Liver (tissue), 9 donors: ENCODE data around the gene TUBGCP6. TPM values are rescaled to one million over a fixed set of nuclear protein-coding genes. Genes with fewer than 3 reads are reported as not detected.

Source experiments
- DNase-seq: peaks from one replicate; pipeline ENCODE4 v3.0.0-alpha.2; 2017; ENCODE audit warnings: low spot score
- H3K27ac ChIP-seq, 2 donors: one replicate each; pipeline ENCODE4 v1.7.0; 2013; ENCODE audit warnings: inconsistent platforms in 2 of 2, low read length in 2 of 2, control low read depth in 1 of 2, low read depth in 1 of 2, mild to moderate bottlenecking in 1 of 2
- H3K27me3 ChIP-seq, 4 donors: one replicate each; pipeline versions ENCODE4 v1.6.1 to v1.7.0; 2013; ENCODE audit warnings: low read length in 3 of 4, inconsistent platforms in 1 of 4, mild to moderate bottlenecking in 1 of 4, moderate library complexity in 1 of 4; ENCODE audit not compliant: control insufficient read depth in 4 of 4, insufficient read depth in 4 of 4
- H3K36me3 ChIP-seq, 4 donors: one replicate each; pipeline versions ENCODE4 v1.6.1 to v1.7.0; 2013; ENCODE audit warnings: low read length in 3 of 4, mild to moderate bottlenecking in 3 of 4, low read depth in 1 of 4, moderate library complexity in 1 of 4; ENCODE audit not compliant: control insufficient read depth in 4 of 4, insufficient read depth in 3 of 4
- H3K4me1 ChIP-seq, 4 donors: one replicate each; pipeline versions ENCODE4 v1.6.1 to v1.7.0; 2013; ENCODE audit warnings: low read length in 3 of 4, mild to moderate bottlenecking in 3 of 4, moderate library complexity in 1 of 4; ENCODE audit not compliant: control insufficient read depth in 4 of 4, insufficient read depth in 4 of 4
- H3K4me3 ChIP-seq, 3 donors: one replicate each; pipeline versions ENCODE4 v1.6.1 to v1.7.0; 2013; ENCODE audit warnings: low read length in 3 of 3, control low read depth in 1 of 3, low read depth in 1 of 3, mild to moderate bottlenecking in 1 of 3
- H3K9ac ChIP-seq, 2 donors: one replicate each; pipeline ENCODE4 v1.7.0; 2013; ENCODE audit warnings: low read length in 2 of 2, mild to moderate bottlenecking in 2 of 2, moderate library complexity in 2 of 2, control low read depth in 1 of 2, low read depth in 1 of 2
- H3K9me3 ChIP-seq, 4 donors: one replicate each; pipeline versions ENCODE4 v1.6.1 to v1.7.0; 2013; ENCODE audit warnings: low read length in 3 of 4; ENCODE audit not compliant: control insufficient read depth in 4 of 4
- CTCF ChIP-seq: fragments of 150-350 bp; IDR thresholded peaks from 2 replicates; pipeline ENCODE4 v1.5.1; 2017; ENCODE audit warnings: improper control_type of control experiment, low read depth, low read length; ENCODE audit not compliant: missing input control
- EGR1 ChIP-seq, 2 donors: IDR thresholded peaks; 2 replicates each; pipeline ENCODE4 v1.6.1; 2016 to 2018; ENCODE audit warnings: antibody characterized with exemption in 2 of 2, low read depth in 2 of 2
- FOXA1 ChIP-seq: IDR thresholded peaks from 2 replicates; pipeline ENCODE4 v1.6.1; 2016; ENCODE audit warnings: antibody characterized with exemption
- FOXA2 ChIP-seq: IDR thresholded peaks from 2 replicates; pipeline ENCODE4 v1.6.1; 2016; ENCODE audit warnings: antibody characterized with exemption
- GABPA ChIP-seq, 2 donors: IDR thresholded peaks in 1 of 2; conservative IDR thresholded peaks in 1 of 2; 2 replicates each; pipeline ENCODE4 v1.6.1; 2016; ENCODE audit warnings: antibody characterized with exemption in 2 of 2, mild to moderate bottlenecking in 1 of 2, moderate library complexity in 1 of 2
- HNF4A ChIP-seq, 2 donors: conservative IDR thresholded peaks; 2 replicates each; pipeline ENCODE4 v1.6.1; 2016; ENCODE audit warnings: antibody characterized with exemption in 2 of 2, mild to moderate bottlenecking in 2 of 2
- HNF4G ChIP-seq: IDR thresholded peaks from 2 replicates; pipeline ENCODE4 v1.6.1; 2016; ENCODE audit warnings: antibody characterized with exemption
- JUND ChIP-seq, 2 donors: IDR thresholded peaks; 2 replicates each; pipeline ENCODE4 v1.6.1; 2016; ENCODE audit warnings: antibody characterized with exemption in 2 of 2
- NR2F2 ChIP-seq: IDR thresholded peaks from 2 replicates; pipeline ENCODE4 v1.6.1; 2016; ENCODE audit warnings: antibody characterized with exemption
- RAD21 ChIP-seq, 2 donors: IDR thresholded peaks; 2 replicates each; pipeline ENCODE4 v1.6.1; 2016; ENCODE audit warnings: antibody characterized with exemption in 2 of 2, mild to moderate bottlenecking in 2 of 2
- REST ChIP-seq: IDR thresholded peaks from 2 replicates; pipeline ENCODE4 v1.6.1; 2016; ENCODE audit warnings: antibody characterized with exemption, mild to moderate bottlenecking
- RXRA ChIP-seq, 2 donors: IDR thresholded peaks; 2 replicates each; pipeline ENCODE4 v1.6.1; 2017 to 2018; ENCODE audit warnings: antibody characterized with exemption in 2 of 2, mild to moderate bottlenecking in 1 of 2
- SP1 ChIP-seq: IDR thresholded peaks from 2 replicates; pipeline ENCODE4 v1.6.1; 2018; ENCODE audit warnings: antibody characterized with exemption, mild to moderate bottlenecking
- TAF1 ChIP-seq: conservative IDR thresholded peaks from 2 replicates; pipeline ENCODE4 v1.6.1; 2016; ENCODE audit warnings: antibody characterized with exemption, mild to moderate bottlenecking
- YY1 ChIP-seq: IDR thresholded peaks from 2 replicates; pipeline ENCODE4 v1.6.1; 2016; ENCODE audit warnings: antibody characterized with exemption, mild to moderate bottlenecking
- WGBS: extraction: QIAGEN DNeasy Blood & Tissue Kit; methylation state at CpG from one replicate; pipeline ENCODE4 v1.1.7; 2013; 5-methylcytosine and 5-hydroxymethylcytosine counted together
- polyA plus RNA-seq, 2 donors: library from polyadenylated mRNA; stranded (reverse) in 1 of 2; unstranded in 1 of 2; fragments of 200-250 nt in 1 of 2; fragments of >200 nt in 1 of 2; fragmentation: Nextera tagmentation in 1 of 2; extraction: Ambion mirVana in 1 of 2; gene quantifications; one replicate each; pipeline versions ENCODE4 v1.2.1 to v1.2.3, GENCODE V29; 2013 to 2015
- total RNA-seq, 2 donors: library from RNA; depleted of rRNA; stranded (reverse); fragments of >200 nt; gene quantifications; one replicate each; pipeline ENCODE4 v1.2.3, GENCODE V29; 2014
- TF ChIP-seq, protein P1 (sequence below): IDR thresholded peaks from 2 replicates; pipeline ENCODE4 v1.6.1; 2016; ENCODE audit warnings: antibody characterized with exemption
- TF ChIP-seq, protein P2 (sequence below): IDR thresholded peaks from 2 replicates; pipeline ENCODE4 v1.6.1; 2016; ENCODE audit warnings: antibody characterized with exemption
- TF ChIP-seq, protein P3 (sequence below): IDR thresholded peaks from 2 replicates; pipeline ENCODE4 v1.6.1; 2016; ENCODE audit warnings: antibody characterized with exemption
- donor health status: healthy.
- donor health status: healthy.
- donor health status: healthy.
- donor health status: healthy.
- donor health status: healthy.

Gene TUBGCP6
- total and polyA plus RNA-seq, 4 donors, result 9.3 to 31.7 (median 16.4) TPM

DNA sequence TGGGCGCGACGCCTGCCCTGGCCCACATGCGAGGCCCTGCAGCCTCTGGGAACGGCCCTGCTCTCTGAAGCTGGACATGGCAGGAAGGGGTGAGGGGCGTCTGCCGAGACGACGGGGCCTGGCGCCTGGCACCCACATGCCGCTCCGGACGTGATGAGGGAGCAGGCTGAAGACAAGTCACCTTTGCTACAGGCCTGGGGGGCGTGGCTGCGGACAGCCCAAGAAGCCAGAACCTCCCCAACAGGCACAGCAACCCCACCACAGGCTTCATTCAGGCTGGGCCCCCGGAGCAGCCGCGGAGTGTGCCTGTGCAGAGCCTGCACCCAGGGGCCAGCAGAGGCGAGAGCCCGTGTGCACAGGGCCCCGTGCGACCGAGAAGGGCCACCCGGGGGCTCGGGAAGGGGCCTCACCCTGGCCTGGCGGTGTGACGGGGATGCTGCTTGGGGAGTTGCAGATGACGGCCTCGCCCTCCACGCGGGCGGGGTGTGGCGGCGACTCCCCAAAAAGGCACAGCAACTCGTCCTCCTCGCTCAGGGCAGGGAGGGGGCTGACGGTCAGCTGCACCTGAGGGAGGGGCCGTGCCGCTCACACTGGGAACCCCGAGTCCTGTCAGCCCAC, 42.0 kb upstream of the TUBGCP6 start:
- TF ChIP-seq SP1, result no peak
- TF ChIP-seq CTCF, result no peak
- TF ChIP-seq EGR1 (IDR thresholded peaks at IDR 0.05; ENCODE audit: low read depth in 2 of 2), result no peak
- TF ChIP-seq GABPA (IDR thresholded peaks at IDR 0.05 in 1 of 2, conservative IDR thresholded peaks at IDR 0.05 in 1 of 2), result no peak
- TF ChIP-seq, protein P1, sequence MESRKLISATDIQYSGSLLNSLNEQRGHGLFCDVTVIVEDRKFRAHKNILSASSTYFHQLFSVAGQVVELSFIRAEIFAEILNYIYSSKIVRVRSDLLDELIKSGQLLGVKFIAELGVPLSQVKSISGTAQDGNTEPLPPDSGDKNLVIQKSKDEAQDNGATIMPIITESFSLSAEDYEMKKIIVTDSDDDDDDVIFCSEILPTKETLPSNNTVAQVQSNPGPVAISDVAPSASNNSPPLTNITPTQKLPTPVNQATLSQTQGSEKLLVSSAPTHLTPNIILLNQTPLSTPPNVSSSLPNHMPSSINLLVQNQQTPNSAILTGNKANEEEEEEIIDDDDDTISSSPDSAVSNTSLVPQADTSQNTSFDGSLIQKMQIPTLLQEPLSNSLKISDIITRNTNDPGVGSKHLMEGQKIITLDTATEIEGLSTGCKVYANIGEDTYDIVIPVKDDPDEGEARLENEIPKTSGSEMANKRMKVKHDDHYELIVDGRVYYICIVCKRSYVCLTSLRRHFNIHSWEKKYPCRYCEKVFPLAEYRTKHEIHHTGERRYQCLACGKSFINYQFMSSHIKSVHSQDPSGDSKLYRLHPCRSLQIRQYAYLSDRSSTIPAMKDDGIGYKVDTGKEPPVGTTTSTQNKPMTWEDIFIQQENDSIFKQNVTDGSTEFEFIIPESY, result no peak
- no peak for TF ChIP-seq YY1
- TF ChIP-seq REST, result no peak
- no peak for TF ChIP-seq RXRA (IDR thresholded peaks at IDR 0.05)
- TF ChIP-seq JUND (IDR thresholded peaks at IDR 0.05), result no peak
- no peak for TF ChIP-seq TAF1
- TF ChIP-seq NR2F2, result no peak
- no peak for TF ChIP-seq FOXA2
- TF ChIP-seq, protein P2, sequence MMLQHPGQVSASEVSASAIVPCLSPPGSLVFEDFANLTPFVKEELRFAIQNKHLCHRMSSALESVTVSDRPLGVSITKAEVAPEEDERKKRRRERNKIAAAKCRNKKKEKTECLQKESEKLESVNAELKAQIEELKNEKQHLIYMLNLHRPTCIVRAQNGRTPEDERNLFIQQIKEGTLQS, result no peak
- TF ChIP-seq HNF4A (conservative IDR thresholded peaks at IDR 0.05), result no peak
- TF ChIP-seq HNF4G, result no peak
- TF ChIP-seq FOXA1, result no peak
- no peak for TF ChIP-seq RAD21 (IDR thresholded peaks at IDR 0.05)
- TF ChIP-seq, protein P3, sequence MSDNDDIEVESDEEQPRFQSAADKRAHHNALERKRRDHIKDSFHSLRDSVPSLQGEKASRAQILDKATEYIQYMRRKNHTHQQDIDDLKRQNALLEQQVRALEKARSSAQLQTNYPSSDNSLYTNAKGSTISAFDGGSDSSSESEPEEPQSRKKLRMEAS, result no peak
- Histone ChIP-seq H3K27me3 (no peaks in the 10 kb centered on the region), H3K36me3 (peaks cover 14 to 69% (median 30%) of the 10 kb centered on the region in 4 donors), H3K4me1 (peaks cover 0 to 8% (median 0%) of the 10 kb centered on the region in 4 donors), H3K9ac (no peak overlapping the region), H3K9me3 (no peaks in the 10 kb centered on the region), H3K4me3 (no peak overlapping the region), H3K27ac (no peak overlapping the region)
- DNase-seq, result no peak
- WGBS, result 93% methylated on average over 40 of the region's 40 CpGs
